GM23338 (cell line): Measurements from ENCODE around the gene LSM11. TPM values are rescaled to one million over a fixed set of nuclear protein-coding genes. Genes with fewer than 3 reads are reported as not detected.

Experiments
- ATAC-seq: fragments of 200-7000 bp; cut with Tn5 transposase; 3 replicates; pipeline ENCODE4 v1.9.1; 2020
- DNase-seq: peaks from one replicate; pipeline ENCODE4 v3.0.0-alpha.2; 2015; ENCODE audit warnings: low spot score
- H2AFZ ChIP-seq: fragments of 200-600 bp; sonication (generic); 2 replicates; pipeline ENCODE4 v1.8.0; 2016; ENCODE audit warnings: antibody characterized with exemption, mild to moderate bottlenecking, moderate library complexity
- H3F3A ChIP-seq: fragments of 200-600 bp; sonication (generic); replicated peaks from 2 replicates; pipeline ENCODE4 v1.8.0; 2017; ENCODE audit warnings: antibody characterized with exemption, mixed run types, low read depth
- H3K27ac ChIP-seq: fragments of 200-600 bp; sonication (generic); 2 replicates; pipeline ENCODE4 v1.6.1; 2016; ENCODE audit warnings: low read depth
- H3K27me3 ChIP-seq: fragments of 200-600 bp; sonication (generic); 2 replicates; pipeline ENCODE4 v1.8.0; 2016; ENCODE audit warnings: mild to moderate bottlenecking, mixed run types, moderate library complexity; ENCODE audit not compliant: insufficient read depth
- H3K36me3 ChIP-seq: fragments of 200-600 bp; sonication (generic); 2 replicates; pipeline ENCODE4 v1.8.0; 2016; ENCODE audit warnings: mild to moderate bottlenecking; ENCODE audit not compliant: insufficient read depth
- H3K4me1 ChIP-seq: fragments of 200-600 bp; sonication (generic); 2 replicates; pipeline ENCODE4 v1.8.0; 2016; ENCODE audit warnings: mild to moderate bottlenecking, moderate library complexity; ENCODE audit not compliant: insufficient read depth
- H3K4me2 ChIP-seq: fragments of 200-600 bp; sonication (generic); 2 replicates; pipeline ENCODE4 v1.7.1; 2017; ENCODE audit warnings: mixed run types
- H3K4me3 ChIP-seq: fragments of 200-600 bp; sonication (generic); 2 replicates; pipeline ENCODE4 v1.6.1; 2016; ENCODE audit warnings: mixed run types
- H3K79me2 ChIP-seq: fragments of 200-600 bp; sonication (generic); replicated peaks from 2 replicates; pipeline ENCODE4 v1.8.0; 2017; ENCODE audit warnings: mild to moderate bottlenecking; ENCODE audit not compliant: insufficient read depth
- H3K9me2 ChIP-seq: fragments of 200-600 bp; sonication (generic); 2 replicates; pipeline ENCODE4 v1.8.0; 2017; ENCODE audit not compliant: insufficient read depth
- H4K20me1 ChIP-seq: fragments of 200-600 bp; sonication (generic); replicated peaks from 2 replicates; pipeline ENCODE4 v1.8.0; 2017; ENCODE audit warnings: mild to moderate bottlenecking; ENCODE audit not compliant: insufficient read depth
- H3K27ac Mint-ChIP-seq: 2 replicates; pipeline ENCODE4 v1.8.0; 2020; ENCODE audit warnings: inconsistent platforms, mild to moderate bottlenecking, moderate library complexity, mixed read lengths
- H3K27me3 Mint-ChIP-seq: 3 replicates; pipeline ENCODE4 v1.8.0; 2022; ENCODE audit warnings: low read depth, mild to moderate bottlenecking, moderate library complexity, mixed read lengths, inconsistent platforms; ENCODE audit not compliant: insufficient read depth, poor library complexity
- H3K36me3 Mint-ChIP-seq: 3 replicates; pipeline ENCODE4 v1.8.0; 2021; ENCODE audit warnings: low read depth, mild to moderate bottlenecking, inconsistent platforms, moderate library complexity, mixed read lengths
- H3K4me1 Mint-ChIP-seq: 3 replicates; pipeline ENCODE4 v1.8.0; 2020; ENCODE audit warnings: mild to moderate bottlenecking, inconsistent platforms, mixed read lengths
- H3K4me3 Mint-ChIP-seq: 3 replicates; pipeline ENCODE4 v1.8.0; 2021; ENCODE audit warnings: moderate library complexity, mild to moderate bottlenecking, inconsistent platforms, mixed read lengths
- H3K9me3 Mint-ChIP-seq: 3 replicates; pipeline ENCODE4 v1.8.0; 2020; ENCODE audit warnings: moderate library complexity, mild to moderate bottlenecking, inconsistent platforms, mixed read lengths
- CREB1 ChIP-seq: fragments of 250-450 bp; sonication (Bioruptor Pico); IDR thresholded peaks from 2 replicates; pipeline ENCODE4 v1.5.0; 2020; ENCODE audit warnings: low read depth, mild to moderate bottlenecking, moderate library complexity
- CTCF ChIP-seq, 2 experiments: fragments of 200-600 bp in 1 of 2; sonication (generic) in 1 of 2; conservative IDR thresholded peaks; 2 replicates each; pipeline versions ENCODE4 v1.5.1 to v1.6.1; 2016 to 2017; ENCODE audit warnings: antibody characterized with exemption in 2 of 2, low read depth in 2 of 2, mild to moderate bottlenecking in 2 of 2, moderate library complexity in 1 of 2
- ETS1 ChIP-seq: IDR thresholded peaks from 2 replicates; pipeline ENCODE4 v1.6.1; 2016; ENCODE audit warnings: antibody characterized with exemption
- EZH2 ChIP-seq: fragments of 200-600 bp; sonication (generic); IDR thresholded peaks from one replicate; pipeline ENCODE4 v1.8.0; 2017; ENCODE audit warnings: antibody characterized with exemption, mild to moderate bottlenecking, low read depth; ENCODE audit not compliant: unreplicated experiment
- EZH2phosphoT487 ChIP-seq: fragments of 200-600 bp; sonication (generic); IDR thresholded peaks from one replicate; pipeline ENCODE4 v1.8.1; 2018; ENCODE audit warnings: antibody characterized with exemption; ENCODE audit not compliant: unreplicated experiment
- JUNB ChIP-seq: IDR thresholded peaks from one replicate; pipeline ENCODE4 v1.6.1; 2016; ENCODE audit warnings: antibody characterized with exemption; ENCODE audit not compliant: unreplicated experiment
- NANOG ChIP-seq: IDR thresholded peaks from 2 replicates; pipeline ENCODE4 v1.6.1; 2016; ENCODE audit warnings: antibody characterized with exemption, borderline replicate concordance
- POLR2AphosphoS5 ChIP-seq: IDR thresholded peaks from 2 replicates; pipeline ENCODE4 v1.6.1; 2016; ENCODE audit warnings: antibody characterized with exemption, low read depth
- REST ChIP-seq: IDR thresholded peaks from one replicate; pipeline ENCODE4 v1.6.1; 2018; ENCODE audit warnings: antibody characterized with exemption; ENCODE audit not compliant: unreplicated experiment
- STAT1 ChIP-seq: IDR thresholded peaks from one replicate; pipeline ENCODE4 v1.6.1; 2016; ENCODE audit warnings: antibody characterized with exemption; ENCODE audit not compliant: unreplicated experiment
- ZNF331 ChIP-seq: fragments of 250-450 bp; sonication (Bioruptor Pico); IDR thresholded peaks from 2 replicates; pipeline ENCODE4 v1.5.0; 2020; ENCODE audit warnings: low read depth, mild to moderate bottlenecking, moderate library complexity
- ZNF462 ChIP-seq: fragments of 250-450 bp; sonication (Bioruptor Pico); IDR thresholded peaks from 2 replicates; pipeline ENCODE4 v1.5.0; 2020; ENCODE audit warnings: mild to moderate bottlenecking, moderate library complexity
- polyA plus RNA-seq: library from polyadenylated mRNA; unstranded; fragments of >200 nt; fragmentation: Nextera tagmentation; extraction: Ambion mirVana; gene quantifications from 2 replicates; pipeline ENCODE4 v1.2.1, GENCODE V29; 2016
- total RNA-seq: library from RNA; depleted of rRNA; stranded (reverse); fragments of >200 nt; shearing (Covaris generic); gene quantifications from 2 replicates; pipeline ENCODE4 v1.2.3, GENCODE V29; 2014

Gene LSM11
- total and polyA plus RNA-seq, 2 experiments from 2014 or later: 1.2 to 3.8 TPM

GRCh38 chr5:157800137-157800536, 56.6 kb downstream of the LSM11 start (continued):
- TF ChIP-seq REST (no peak), EZH2 (no peak), NANOG (no peak)

GRCh38 chr5:157802736-157803135, 59.2 kb downstream of the LSM11 start:
- peaks cover 43% of the 10 kb centered on the region for H3K36me3 Mint-ChIP-seq
- H3K27me3 ChIP-seq: no peaks in the 10 kb centered on the region
- ATAC-seq (no peak), DNase-seq (no peak)
- no peak overlapping the region for H3K4me2 ChIP-seq
- peaks cover 18% of the 10 kb centered on the region; the same call in 1 of the 2 replicates for H3K36me3 ChIP-seq
- H3K27me3 Mint-ChIP-seq: peaks cover 1% of the 10 kb centered on the region
- 0 out of 2 replicates have a peak, but pooled peaks cover 3% of the 10 kb centered on the region for H4K20me1 ChIP-seq
- H3F3A ChIP-seq: no peaks in the 10 kb centered on the region
- H2AFZ ChIP-seq: no peak overlapping the region
- H3K79me2 ChIP-seq: no peaks in the 10 kb centered on the region
- no peaks in the 10 kb centered on the region for H3K9me2 ChIP-seq
- no peaks in the 10 kb centered on the region for H3K4me1 ChIP-seq
- H3K27ac ChIP-seq: no peak overlapping the region
- H3K4me3 ChIP-seq: no peak overlapping the region
- H3K9me3 Mint-ChIP-seq: no peaks in the 10 kb centered on the region
- H3K27ac Mint-ChIP-seq: no peak overlapping the region
- no peaks in the 10 kb centered on the region for H3K4me1 Mint-ChIP-seq
- H3K4me3 Mint-ChIP-seq: no peak overlapping the region
- TF ChIP-seq ZNF331 (CRISPR knock-in tag) (no peak), NANOG (no peak), STAT1 (no peak), JUNB (no peak), CREB1 (CRISPR knock-in tag) (no peak), EZH2phosphoT487 (no peak), POLR2AphosphoS5 (no peak), CTCF (conservative IDR thresholded peaks at IDR 0.05; ENCODE audit: low read depth in 2 of 2) (no peak), ETS1 (no peak), EZH2 (no peak), ZNF462 (CRISPR knock-in tag) (no peak)
